ENCODE measurements around the gene CIDEC. TPM values are rescaled to one million over a fixed set of nuclear protein-coding genes. Genes with fewer than 3 reads are reported as not detected.
A peak's percentile ranks its signal among the peaks of the same experiment; 100 is the strongest.

CIDEC gene
- total and polyA plus RNA-seq, 9 of the 15 experiments (the other 6 are each of a cell fraction or from before 2014, with no cell fraction given), result not detected

- TF ChIP-seq TEAD4 (IDR thresholded peaks at IDR 0.05; ENCODE audit: low read length) (no peak), TEAD4 (CRISPR knock-in tag; IDR thresholded peaks at IDR 0.05; ENCODE audit: borderline replicate concordance) (no peak), HDAC2 (IDR thresholded peaks at IDR 0.05) (no peak; the same call in none of the 2 replicates), JUNB (CRISPR knock-in tag; conservative IDR thresholded peaks at IDR 0.05) (0 out of 2 replicates have a peak, but pooled peaks have one; percentile 33), TBP (optimal IDR thresholded peaks at IDR 0.05; ENCODE audit: low read depth, low read length) (peak; percentile 93), KAT7 (CRISPR knock-in tag; IDR thresholded peaks at IDR 0.05; ENCODE audit: borderline replicate concordance) (peak; percentile 77), SRF (CRISPR knock-in tag; IDR thresholded peaks at IDR 0.05) (no peak), HCFC1 (IDR thresholded peaks at IDR 0.05; ENCODE audit: low read depth, low read length) (peak; percentile 76), STAT5A (IDR thresholded peaks at IDR 0.05; ENCODE audit: borderline replicate concordance, low read length) (no peak), ZNF764 (CRISPR knock-in tag; IDR thresholded peaks at IDR 0.05; ENCODE audit: low read depth) (no peak; the same call in 1 of the 2 replicates), MCM2 (IDR thresholded peaks at IDR 0.05; ENCODE audit: low read depth) (no peak), HNRNPUL1 (IDR thresholded peaks at IDR 0.05; ENCODE audit: low read length) (no peak), ZNF12 (CRISPR knock-in tag; IDR thresholded peaks at IDR 0.05) (no peak), ZBTB49 (CRISPR knock-in tag; IDR thresholded peaks at IDR 0.05; ENCODE audit: borderline replicate concordance) (no peak), USF1 (CRISPR knock-in tag; IDR thresholded peaks at IDR 0.05) (no peak), ZNF282 (CRISPR knock-in tag; IDR thresholded peaks at IDR 0.05) (no peak), TCF7L2 (IDR thresholded peaks at IDR 0.05; ENCODE audit: low read depth, low read length) (no peak), GABPA (tag; conservative IDR thresholded peaks at IDR 0.05; ENCODE audit: low read depth) (peak; percentile 95), ARID2 (IDR thresholded peaks at IDR 0.05) (no peak; the same call in 1 of the 2 replicates)
These were observed 10.4 kb upstream of the CIDEC start, which contains the start of gene JAGN1 (continued) for GRCh38 chr3:9890249-9891071.
